HepG2 (cell line): Measurements from ENCODE around the gene PTPN20. TPM values are rescaled to one million over a fixed set of nuclear protein-coding genes. Genes with fewer than 3 reads are reported as not detected.

Source experiments
- ATAC-seq: fragments of 200-7000 bp; cut with Tn5 transposase; 3 replicates; pipeline ENCODE4 v1.9.1; 2020; ENCODE audit warnings: mild to moderate bottlenecking, moderate library complexity
- BruUV-seq: library from RNA; stranded (reverse); fragments of 400-500 nt; replicated peaks from 2 replicates; lab custom pipeline; 2021; lab: Mats Ljungman, UMichigan
- CTCF ChIA-PET: fragments of 300-600 bp; formaldehyde crosslinking; extraction: SDS; loops from one replicate; lab custom pipeline; 2021; ENCODE audit warnings: low total read pairs, inconsistent platforms, low intra/inter-chr PET ratio; lab: Yijun Ruan, JAX
- POLR2A ChIA-PET: fragments of 350-600 bp; sonication (Branson Sonifier 250); formaldehyde crosslinking; loops from one replicate; lab custom pipeline; 2020; ENCODE audit warnings: antibody characterized with exemption, inconsistent platforms; lab: Yijun Ruan, JAX
- DNase-seq: peaks from one replicate; pipeline ENCODE4 v3.0.0-alpha.2; 2015; ENCODE audit warnings: low spot score
- FAIRE-seq: peaks from 3 replicates; lab custom pipeline; 2011; peaks lifted over from hg19 to GRCh38; lab: Jason Lieb, UNC
- H2AFZ ChIP-seq: one replicate; pipeline ENCODE4 v1.6.1; 2011; ENCODE audit warnings: low read length, inconsistent platforms
- H3K27ac ChIP-seq: fragments of 300-600 bp; 3 replicates; pipeline ENCODE4 v1.8.0; 2011; ENCODE audit warnings: mixed run types, mild to moderate bottlenecking, mixed read lengths, low read length, inconsistent platforms; ENCODE audit not compliant: insufficient read depth; ENCODE audit errors: extremely low read length
- H3K27me3 ChIP-seq, 2 experiments: fragments of 200-600 bp in 1 of 2; 2 replicates in 1 of 2; 3 replicates in 1 of 2; pipeline versions ENCODE4 v1.6.0 to v1.8.0; 2011; ENCODE audit warnings: low read length in 2 of 2, mild to moderate bottlenecking in 2 of 2, moderate library complexity in 2 of 2, inconsistent platforms in 1 of 2; ENCODE audit not compliant: insufficient read depth in 2 of 2, control insufficient read depth in 1 of 2
- H3K36me3 ChIP-seq, 2 experiments: fragments of 200-600 bp in 1 of 2; replicated peaks in 1 of 2; 2 replicates in 1 of 2; 3 replicates in 1 of 2; pipeline versions ENCODE4 v1.5.1 to v1.8.0; 2011; ENCODE audit warnings: low read length in 2 of 2, inconsistent platforms in 1 of 2; ENCODE audit not compliant: insufficient read depth in 2 of 2, control insufficient read depth in 1 of 2
- H3K4me1 ChIP-seq: 2 replicates; pipeline ENCODE4 v1.5.1; 2012; ENCODE audit warnings: low read length, inconsistent platforms; ENCODE audit not compliant: insufficient read depth
- H3K4me2 ChIP-seq: 2 replicates; pipeline ENCODE4 v1.6.0; 2011; ENCODE audit warnings: low read depth, low read length, inconsistent platforms
- H3K4me3 ChIP-seq, 3 experiments: fragments of 200-600 bp in 1 of 3; sonication (generic), shearing (Covaris generic) in 1 of 3; replicated peaks in 1 of 3; 2 replicates each; pipeline ENCODE4 v1.5.1; 2011 to 2016; ENCODE audit warnings: low read length in 3 of 3, inconsistent platforms in 2 of 3, low read depth in 2 of 3, mild to moderate bottlenecking in 2 of 3, control low read depth in 1 of 3, mixed read lengths in 1 of 3; ENCODE audit not compliant: insufficient read depth in 1 of 3
- H3K79me2 ChIP-seq: one replicate; pipeline ENCODE4 v1.6.1; 2011; ENCODE audit warnings: low read length, inconsistent platforms; ENCODE audit not compliant: insufficient read depth
- H3K9ac ChIP-seq: 2 replicates; pipeline ENCODE4 v1.6.0; 2011; ENCODE audit warnings: mild to moderate bottlenecking, low read depth, low read length, inconsistent platforms; ENCODE audit not compliant: insufficient read depth
- H3K9me3 ChIP-seq: 2 replicates; pipeline ENCODE4 v1.5.1; 2012; ENCODE audit warnings: mild to moderate bottlenecking, low read length
- H4K20me1 ChIP-seq: 2 replicates; pipeline ENCODE4 v1.6.0; 2011; ENCODE audit warnings: inconsistent platforms, mild to moderate bottlenecking, low read length, moderate library complexity; ENCODE audit not compliant: insufficient read depth
- BHLHE40 ChIP-seq: IDR thresholded peaks from 2 replicates; pipeline ENCODE4 v1.6.1; 2011; ENCODE audit warnings: low read length, improper control_type of control experiment
- HOXA5 ChIP-seq: sonication (generic); formaldehyde crosslinking; IDR thresholded peaks from 2 replicates; pipeline ENCODE4 v1.4.0; 2020; ENCODE audit warnings: missing genetic modification reagents
- HOXA7 ChIP-seq: sonication (generic); formaldehyde crosslinking; IDR thresholded peaks from 2 replicates; pipeline ENCODE4 v1.8.1; 2022; ENCODE audit warnings: mild to moderate bottlenecking, missing genetic modification reagents, moderate library complexity
- KDM2A ChIP-seq: sonication (generic); formaldehyde crosslinking; IDR thresholded peaks from 2 replicates; pipeline ENCODE4 v1.4.0; 2020; ENCODE audit warnings: low read depth, missing genetic modification reagents, borderline replicate concordance
- KDM5B ChIP-seq: sonication (generic); formaldehyde crosslinking; IDR thresholded peaks from 2 replicates; pipeline ENCODE4 v1.4.0; 2020; ENCODE audit warnings: missing genetic modification reagents, mild to moderate bottlenecking, borderline replicate concordance
- PLRG1 ChIP-seq: fragments of 450-650 bp; conservative IDR thresholded peaks from 2 replicates; pipeline ENCODE4 v1.6.1; 2016
- RAD21 ChIP-seq: fragments of 450-650 bp; formaldehyde crosslinking; IDR thresholded peaks from 2 replicates; pipeline ENCODE4 v1.5.0; 2020; ENCODE audit warnings: mild to moderate bottlenecking
- RFX1 ChIP-seq: fragments of 450-650 bp; IDR thresholded peaks from 2 replicates; pipeline ENCODE4 v1.6.1; 2017
- SMC3 ChIP-seq: IDR thresholded peaks from 2 replicates; pipeline ENCODE4 v1.6.1; 2011; ENCODE audit warnings: low read length, improper control_type of control experiment
- STAG1 ChIP-seq: sonication (generic); formaldehyde crosslinking; IDR thresholded peaks from 2 replicates; pipeline ENCODE4 v1.4.0; 2020; ENCODE audit warnings: missing genetic modification reagents
- STAT6 ChIP-seq: sonication (generic); formaldehyde crosslinking; IDR thresholded peaks from 2 replicates; pipeline ENCODE4 v1.4.0; 2020; ENCODE audit warnings: missing genetic modification reagents, mild to moderate bottlenecking, borderline replicate concordance
- TFAP4 ChIP-seq: sonication (generic); IDR thresholded peaks from 2 replicates; pipeline ENCODE4 v1.6.1; 2016; ENCODE audit warnings: low read depth, borderline replicate concordance
- ZBTB39 ChIP-seq: sonication (generic); formaldehyde crosslinking; IDR thresholded peaks from 2 replicates; pipeline ENCODE4 v1.5.0; 2020; ENCODE audit warnings: missing genetic modification reagents
- ZNF235 ChIP-seq: sonication (generic); formaldehyde crosslinking; IDR thresholded peaks from 2 replicates; pipeline ENCODE4 v1.8.1; 2023; ENCODE audit warnings: mild to moderate bottlenecking, missing genetic modification reagents, borderline replicate concordance
- ZNF562 ChIP-seq: sonication (generic); formaldehyde crosslinking; IDR thresholded peaks from 2 replicates; pipeline ENCODE4 v1.8.0; 2022; ENCODE audit warnings: missing genetic modification reagents, borderline replicate concordance
- ZNF577 ChIP-seq: sonication (generic); formaldehyde crosslinking; IDR thresholded peaks from 2 replicates; pipeline ENCODE4 v1.4.0; 2020; ENCODE audit warnings: mild to moderate bottlenecking, low read depth, missing genetic modification reagents, borderline replicate concordance
- ZNF780A ChIP-seq: sonication (generic); formaldehyde crosslinking; IDR thresholded peaks from 2 replicates; pipeline ENCODE4 v1.8.0; 2022; ENCODE audit warnings: mild to moderate bottlenecking, missing genetic modification reagents, moderate library complexity
- ZNF788 ChIP-seq: sonication (generic); formaldehyde crosslinking; IDR thresholded peaks from 2 replicates; pipeline ENCODE4 v1.5.0; 2020; ENCODE audit warnings: mild to moderate bottlenecking, missing genetic modification reagents, borderline replicate concordance
- ZNF879 ChIP-seq: sonication (generic); formaldehyde crosslinking; IDR thresholded peaks from 2 replicates; pipeline ENCODE4 v1.8.1; 2023; ENCODE audit warnings: missing genetic modification reagents
- WGBS: methylation state at CpG from one replicate; pipeline ENCODE4 v1.1.6; 2017; ENCODE audit warnings: low lambda C conversion rate; 5-methylcytosine and 5-hydroxymethylcytosine counted together
- in situ Hi-C: cut with HindIII; loops from 2 replicates; pipeline ENCODE4 v1.10.0; 2017; ENCODE audit warnings: low pct_unique_long_range_greater_than_20kb; ENCODE audit not compliant: extremely low pct_ligation_motif_present
- intact Hi-C: fragments of 100-400 bp; cut with micrococcal nuclease; formaldehyde crosslinking; loops from one replicate; pipeline ENCODE4 v1.10.0; 2022; ENCODE audit not compliant: unreplicated experiment
- polyA plus RNA-seq, 8 experiments: library from polyadenylated mRNA; depleted of rRNA in 3 of 8; stranded (reverse) in 7 of 8; unstranded in 1 of 8; fragments of >200 nt; fragmentation: Illumina TruSeq in 4 of 8; extraction: Trizol in 4 of 8; gene quantifications; 2 replicates each; pipeline versions ENCODE4 v1.2.1 to v1.2.3, GENCODE V29; 2011 to 2016; ENCODE audit warnings: low read depth in 4 of 8, missing spikeins in 1 of 8, mixed read lengths in 1 of 8; ENCODE audit not compliant: insufficient read depth in 1 of 8
- total RNA-seq, 5 experiments: library from RNA; depleted of rRNA; stranded (reverse); fragments of >200 nt; fragmentation: Illumina TruSeq; extraction: Trizol; gene quantifications; 2 replicates each; pipeline ENCODE4 v1.2.3, GENCODE V29; 2016; ENCODE audit warnings: low read depth in 1 of 5

Gene PTPN20
- total and polyA plus RNA-seq, 2 of the 13 experiments (the other 11 are each of a cell fraction or from before 2014, with no cell fraction given): not detected

- intact Hi-C loops: loop anchor here (5.0 kb wide), 1 partner anchor 264 kb away; no protein-coding TSS in a partner anchor
- no TSS peak for BruUV-seq
- Histone ChIP-seq H4K20me1 (no peaks in the 10 kb centered on the region), H3K79me2 (no peaks in the 10 kb centered on the region), H3K36me3 (no peaks in the 10 kb centered on the region), H3K4me2 (no peak overlapping the region), H3K27ac (no peak overlapping the region), H3K9me3 (no peaks in the 10 kb centered on the region), H3K4me1 (no peaks in the 10 kb centered on the region), H3K9ac (no peak overlapping the region), H2AFZ (no peak overlapping the region), H3K27me3 (peaks cover 2 to 7% of the 10 kb centered on the region in 2 experiments; a peak in 1 of 5 replicates), H3K4me3 (no peak overlapping the region)
- POLR2A ChIA-PET: interaction anchor here (0.6 kb wide), 1 partner anchor 97 kb away, joined by 3 read pairs; no protein-coding TSS in a partner anchor
- in situ Hi-C loops: no loop called here
- ATAC-seq (peak; percentile 88), DNase-seq (peak; percentile 41), FAIRE-seq (peak; percentile 4)
- CTCF ChIA-PET: interaction anchor here (1.7 to 3.0 kb wide), 2 partner anchors 264 to 293 kb away, joined by 9 to 23 read pairs; no protein-coding TSS in a partner anchor
- 22% methylated on average over 10 of the region's 15 CpGs for WGBS
- peak; percentile 71; the same call in 1 of the 2 replicates for TF ChIP-seq TFAP4
- TF ChIP-seq KDM2A (CRISPR knock-in tag): peak; percentile 29; the same call in 1 of the 2 replicates
- no peak for TF ChIP-seq HOXA7
- TF ChIP-seq ZNF235 (CRISPR knock-in tag): no peak
- no peak for TF ChIP-seq RFX1
- no peak for TF ChIP-seq ZNF879
- TF ChIP-seq ZNF562 (CRISPR knock-in tag): no peak
- no peak for TF ChIP-seq KDM5B (CRISPR knock-in tag)
- no peak for TF ChIP-seq ZNF788
- peak; percentile 86 for TF ChIP-seq STAG1 (CRISPR knock-in tag)
- 0 out of 2 replicates have a peak, but pooled peaks have one; percentile 13 for TF ChIP-seq BHLHE40
- peak; percentile 41 for TF ChIP-seq SMC3
- TF ChIP-seq ZBTB39 (CRISPR knock-in tag): no peak
- peak; percentile 70 for TF ChIP-seq RAD21 (CRISPR knock-in tag)
- TF ChIP-seq ZNF780A (CRISPR knock-in tag): no peak
- TF ChIP-seq PLRG1: no peak
- TF ChIP-seq HOXA5 (CRISPR knock-in tag): no peak
- no peak for TF ChIP-seq ZNF577 (CRISPR knock-in tag)
- TF ChIP-seq STAT6 (CRISPR knock-in tag): no peak
Measured at GRCh38 chr10:47047577-47048525, 136.6 kb downstream of the PTPN20 start.
